Neuron (in vitro differentiated cells): ENCODE results near the gene KCNN4.
A peak's percentile ranks its signal among the peaks of the same experiment; 100 is the strongest.
"Not testable (repeated sequence)": the region's sequence is repeated elsewhere in the genome, so short reads cannot be mapped to it uniquely, and the experiment has no call there.

Experiments
- H2AFZ ChIP-seq: one replicate; pipeline ENCODE4 v1.6.1; 2013; ENCODE audit warnings: low read depth, mild to moderate bottlenecking, inconsistent platforms, low read length, moderate library complexity
- H3K27me3 ChIP-seq: one replicate; pipeline ENCODE4 v1.6.1; 2013; ENCODE audit warnings: low read length; ENCODE audit not compliant: insufficient read depth
- H3K36me3 ChIP-seq: one replicate; pipeline ENCODE4 v1.6.1; 2013; ENCODE audit warnings: low read length; ENCODE audit not compliant: insufficient read depth
- H3K4me1 ChIP-seq: one replicate; pipeline ENCODE4 v1.6.1; 2013; ENCODE audit warnings: low read length; ENCODE audit not compliant: insufficient read depth
- H3K4me3 ChIP-seq: 2 replicates; pipeline ENCODE4 v1.5.1; 2013; ENCODE audit warnings: mild to moderate bottlenecking, low read length, moderate library complexity
- H3K9me3 ChIP-seq: one replicate; pipeline ENCODE4 v1.6.1; 2013; ENCODE audit warnings: low read length

KCNN4 gene

GRCh38 chr19:43776286-43776685 is 4.5 kb downstream of the KCNN4 start:
- H3K27me3 ChIP-seq, result peaks cover 31% of the 10 kb centered on the region
- no peak overlapping the region for H3K4me3 ChIP-seq
- no peaks in the 10 kb centered on the region for H3K36me3 ChIP-seq
- no peaks in the 10 kb centered on the region for H3K9me3 ChIP-seq
- peaks cover 11% of the 10 kb centered on the region for H3K4me1 ChIP-seq
- no peak overlapping the region for H2AFZ ChIP-seq

DNA sequence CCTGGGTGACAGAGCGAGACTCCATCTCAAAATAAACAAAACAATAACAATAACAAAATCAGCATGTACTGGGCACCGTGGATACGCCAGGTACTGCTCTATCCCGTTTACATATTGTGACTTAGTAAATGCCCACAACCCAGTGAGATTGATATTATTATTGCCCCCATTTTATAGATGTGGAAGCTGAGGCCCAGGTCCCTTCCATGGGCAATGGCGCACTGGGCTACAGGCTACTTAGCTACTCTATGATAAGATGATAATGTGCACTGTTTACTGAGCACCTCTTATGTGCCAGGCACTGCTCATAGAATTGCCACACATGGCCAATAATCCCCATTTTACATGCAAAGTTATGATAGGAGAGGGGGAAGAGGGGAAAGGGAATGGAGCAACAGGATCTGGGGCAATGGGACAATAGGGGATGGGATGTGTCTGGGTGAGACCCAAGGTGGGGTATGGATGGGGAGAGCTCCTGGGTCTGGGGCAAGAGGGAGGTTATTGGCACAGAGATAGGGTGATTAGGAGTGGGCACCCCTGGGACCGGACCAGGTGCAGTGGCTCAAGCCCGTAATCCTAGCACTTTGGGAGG is 5.4 kb downstream of the KCNN4 start:
- H3K36me3 ChIP-seq, result no peaks in the 10 kb centered on the region
- peaks cover 37% of the 10 kb centered on the region for H3K27me3 ChIP-seq
- H2AFZ ChIP-seq, result no peak overlapping the region
- H3K9me3 ChIP-seq, result no peaks in the 10 kb centered on the region
- peaks cover 11% of the 10 kb centered on the region for H3K4me1 ChIP-seq
- H3K4me3 ChIP-seq, result no peak overlapping the region

- peaks cover 40% of the 10 kb centered on the region for H3K27me3 ChIP-seq
- H3K36me3 ChIP-seq, H3K4me3 ChIP-seq, H3K9me3 ChIP-seq, H2AFZ ChIP-seq: not testable (repeated sequence)
- H3K4me1 ChIP-seq, result peaks cover 11% of the 10 kb centered on the region
Measured at GRCh38 chr19:43774940-43775258, 5.9 kb downstream of the KCNN4 start.

- Histone ChIP-seq H3K27me3 (peaks cover 45% of the 10 kb centered on the region), H2AFZ (peak overlapping the region; percentile 56), H3K9me3 (no peaks in the 10 kb centered on the region), H3K4me3 (peak overlapping the region; percentile 21), H3K4me1 (peaks cover 11% of the 10 kb centered on the region), H3K36me3 (no peaks in the 10 kb centered on the region)
Measured at GRCh38 chr19:43774103-43774939, 6.5 kb downstream of the KCNN4 start.

DNA sequence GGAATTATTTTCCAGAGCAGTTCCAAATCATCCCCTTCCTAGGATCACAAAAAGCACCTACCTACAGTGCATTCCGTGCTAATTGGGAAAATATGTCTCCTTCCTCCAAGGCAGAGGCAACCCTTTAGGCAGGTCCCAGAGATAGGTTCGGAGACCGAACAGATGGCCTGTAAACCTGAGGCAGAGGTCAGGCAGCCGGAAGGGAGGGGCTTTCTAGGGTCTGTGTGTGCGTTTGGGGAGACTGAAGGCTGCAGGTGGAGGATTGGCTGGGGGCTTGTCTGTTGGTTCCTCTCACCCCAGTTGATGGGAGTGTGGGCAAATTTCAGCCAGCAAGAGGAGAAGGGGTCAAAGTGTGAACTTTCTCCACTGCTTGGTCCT is 7.1 kb downstream of the KCNN4 start:
- Histone ChIP-seq H3K9me3 (no peaks in the 10 kb centered on the region), H3K27me3 (peaks cover 48% of the 10 kb centered on the region), H2AFZ (peak overlapping the region; percentile 56), H3K4me1 (peaks cover 11% of the 10 kb centered on the region), H3K36me3 (no peaks in the 10 kb centered on the region), H3K4me3 (no peak overlapping the region)

- Histone ChIP-seq H3K4me3 (no peak overlapping the region), H3K36me3 (no peaks in the 10 kb centered on the region), H3K27me3 (peaks cover 44% of the 10 kb centered on the region), H2AFZ (no peak overlapping the region), H3K9me3 (no peaks in the 10 kb centered on the region), H3K4me1 (peaks cover 3% of the 10 kb centered on the region)
Measured at GRCh38 chr19:43769256-43769655, 11.5 kb downstream of the KCNN4 start.

- H3K27me3 ChIP-seq, result peaks cover 36% of the 10 kb centered on the region
- H3K9me3 ChIP-seq, result no peaks in the 10 kb centered on the region
- no peaks in the 10 kb centered on the region for H3K4me1 ChIP-seq
- H3K36me3 ChIP-seq, result no peaks in the 10 kb centered on the region
- no peak overlapping the region for H3K4me3 ChIP-seq
- H2AFZ ChIP-seq, result no peak overlapping the region
Measured at GRCh38 chr19:43768273-43769050, 12.3 kb downstream of the KCNN4 start.

- Histone ChIP-seq H3K9me3 (no peaks in the 10 kb centered on the region), H3K4me1 (no peaks in the 10 kb centered on the region), H3K27me3 (peaks cover 29% of the 10 kb centered on the region), H3K4me3 (no peak overlapping the region), H3K36me3 (no peaks in the 10 kb centered on the region), H2AFZ (no peak overlapping the region)
Measured at GRCh38 chr19:43767818-43768217, 13.0 kb downstream of the KCNN4 start.

GRCh38 chr19:43767316-43767715 is 13.5 kb downstream of the KCNN4 start:
- Histone ChIP-seq H3K36me3 (no peaks in the 10 kb centered on the region), H3K4me3 (no peak overlapping the region), H3K4me1 (no peaks in the 10 kb centered on the region), H3K27me3 (peaks cover 24% of the 10 kb centered on the region), H3K9me3 (no peaks in the 10 kb centered on the region), H2AFZ (no peak overlapping the region)

DNA sequence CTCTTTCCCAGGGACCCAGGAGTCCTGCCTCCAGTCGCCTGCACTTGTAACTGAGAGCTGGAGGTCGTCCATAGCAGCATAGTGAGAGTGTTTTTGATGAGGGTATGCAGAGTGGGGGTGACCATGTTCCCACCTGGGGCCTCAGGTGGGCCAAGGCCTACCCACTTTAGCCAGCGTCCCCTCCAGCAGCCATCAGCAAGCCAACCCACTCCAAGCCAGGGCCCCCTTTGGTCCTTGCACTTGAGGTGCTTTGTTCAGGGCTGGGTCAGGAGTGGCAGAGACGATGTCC is 14.1 kb downstream of the KCNN4 start:
- Histone ChIP-seq H3K4me1 (no peaks in the 10 kb centered on the region), H2AFZ (no peak overlapping the region), H3K4me3 (no peak overlapping the region), H3K36me3 (no peaks in the 10 kb centered on the region), H3K27me3 (peaks cover 18% of the 10 kb centered on the region), H3K9me3 (no peaks in the 10 kb centered on the region)

DNA sequence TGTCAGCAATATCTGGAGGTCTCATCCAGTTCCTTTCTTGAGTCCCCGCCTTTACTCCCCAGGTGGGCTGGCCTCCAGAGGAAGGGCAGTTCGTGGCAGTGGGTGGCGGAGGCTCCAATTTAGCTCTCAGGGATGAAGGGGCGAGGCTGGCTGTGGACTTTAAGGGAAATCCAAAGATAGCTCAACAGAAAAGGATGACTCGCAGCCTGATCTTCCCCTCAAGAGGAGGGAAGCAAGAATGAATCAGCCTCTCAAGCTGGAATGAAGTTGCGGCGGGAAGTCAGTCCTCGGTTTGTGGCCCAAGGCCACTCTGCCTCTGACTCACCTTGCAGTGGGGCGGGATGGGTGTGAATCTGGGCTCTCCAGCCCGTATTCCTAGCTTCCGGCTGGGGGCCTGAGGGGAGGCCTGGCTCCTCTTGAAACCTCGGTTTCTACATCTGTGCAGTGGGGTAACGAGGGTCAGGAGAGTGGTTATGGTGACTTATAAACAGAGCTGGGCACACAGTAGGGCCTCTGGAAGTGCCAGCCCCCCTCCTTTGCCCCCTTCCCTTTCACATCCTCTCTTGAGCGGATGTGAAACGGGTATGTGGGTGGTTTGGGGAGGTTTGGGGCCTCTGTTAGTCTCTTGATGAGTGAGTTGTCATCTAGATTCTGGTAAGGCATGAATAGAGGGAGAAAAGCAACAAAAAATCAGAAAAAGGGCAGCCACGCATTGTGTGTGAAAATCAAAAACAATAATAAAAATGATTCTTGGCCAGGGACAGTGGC is 15.5 kb downstream of the KCNN4 start:
- Histone ChIP-seq H3K36me3 (no peaks in the 10 kb centered on the region), H3K4me3 (no peak overlapping the region), H3K9me3 (no peaks in the 10 kb centered on the region), H3K4me1 (no peaks in the 10 kb centered on the region), H2AFZ (no peak overlapping the region), H3K27me3 (peaks cover 10% of the 10 kb centered on the region)

GRCh38 chr19:43764684-43765083 is 16.1 kb downstream of the KCNN4 start:
- H3K4me3 ChIP-seq, H3K9me3 ChIP-seq, H3K4me1 ChIP-seq, H3K27me3 ChIP-seq, H2AFZ ChIP-seq, H3K36me3 ChIP-seq: not testable (repeated sequence)

GRCh38 chr19:43763473-43763939 is 17.3 kb downstream of the KCNN4 start:
- Histone ChIP-seq H3K36me3 (no peaks in the 10 kb centered on the region), H3K27me3 (no peaks in the 10 kb centered on the region), H2AFZ (no peak overlapping the region), H3K4me3 (no peak overlapping the region), H3K9me3 (no peaks in the 10 kb centered on the region), H3K4me1 (no peaks in the 10 kb centered on the region)
